HG02678 (cell line): Measurements from ENCODE around the gene C2orf92.
"Not testable (repeated sequence)": the region's sequence is repeated elsewhere in the genome, so short reads cannot be mapped to it uniquely, and the experiment has no call there.

Experiments
- ATAC-seq: cut with Tn5 transposase; IDR thresholded peaks from one replicate; pipeline ENCODE4 v1.9.1; 2021; ENCODE audit warnings: mild to moderate bottlenecking, moderate library complexity; ENCODE audit not compliant: unreplicated experiment

Gene C2orf92

DNA sequence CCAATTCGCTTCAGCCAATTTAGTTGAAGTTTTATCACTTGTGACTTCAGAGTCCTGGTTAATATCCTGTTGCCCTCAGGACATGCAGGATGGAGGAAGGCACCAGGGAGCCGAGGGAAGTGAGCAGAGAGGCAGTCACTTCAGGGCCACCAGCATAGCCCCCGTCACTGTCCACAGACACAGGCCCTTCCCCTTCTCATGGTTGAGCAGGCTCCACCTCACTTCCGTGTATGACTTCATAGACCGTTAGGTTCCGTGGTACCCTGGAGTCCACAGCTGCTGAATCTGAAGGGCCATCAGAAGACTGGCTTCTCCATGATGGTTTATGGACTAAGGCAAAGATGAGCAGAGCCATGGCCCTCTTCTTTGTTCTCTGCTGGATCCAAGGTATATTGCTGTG is at the start of gene C2orf92:
TSS of gene C2orf92 (plus strand) at position 266 of the 400 bp plus-strand sequence. CDS start at position 342, 76 bp downstream.
- ATAC-seq: no peak

DNA sequence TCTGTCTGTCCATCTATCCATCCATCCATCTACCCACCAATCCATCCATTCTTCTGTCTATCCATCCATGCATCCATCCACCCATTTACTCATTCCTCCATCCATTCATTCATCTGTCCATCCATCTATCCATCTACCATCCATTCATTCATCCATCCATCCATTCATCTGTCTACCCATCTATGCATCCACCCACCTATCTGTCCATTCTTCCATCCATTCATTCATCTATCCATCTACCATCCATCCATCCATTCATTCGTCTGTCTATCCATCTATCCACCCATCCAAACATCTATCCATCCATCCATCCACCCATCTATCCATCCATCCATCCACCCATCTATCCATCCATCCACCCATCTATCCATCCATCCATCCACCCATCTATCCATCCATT is 49.0 kb upstream of the C2orf92 start:
- not testable (repeated sequence) for ATAC-seq

DNA sequence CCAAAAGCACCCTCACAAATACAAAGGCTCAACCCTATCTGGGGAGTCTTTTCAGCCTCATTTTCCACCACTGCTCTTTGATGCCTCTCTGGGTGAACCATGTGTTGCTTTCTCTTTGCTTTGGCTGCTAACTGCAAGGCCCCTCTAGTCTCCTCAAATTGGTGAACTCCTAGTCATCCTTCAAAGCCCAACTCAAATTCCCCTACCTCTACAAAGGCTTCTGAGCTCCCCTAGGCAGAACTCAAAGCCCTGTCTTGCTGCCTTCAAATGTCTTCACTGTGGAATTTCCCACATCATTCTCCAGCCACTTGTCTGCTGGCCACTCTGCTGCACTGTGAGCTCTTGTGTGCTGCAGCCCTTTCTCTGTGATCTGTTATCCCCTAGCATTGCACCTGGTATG is 46.5 kb upstream of the C2orf92 start:
- ATAC-seq: not testable (repeated sequence)

DNA sequence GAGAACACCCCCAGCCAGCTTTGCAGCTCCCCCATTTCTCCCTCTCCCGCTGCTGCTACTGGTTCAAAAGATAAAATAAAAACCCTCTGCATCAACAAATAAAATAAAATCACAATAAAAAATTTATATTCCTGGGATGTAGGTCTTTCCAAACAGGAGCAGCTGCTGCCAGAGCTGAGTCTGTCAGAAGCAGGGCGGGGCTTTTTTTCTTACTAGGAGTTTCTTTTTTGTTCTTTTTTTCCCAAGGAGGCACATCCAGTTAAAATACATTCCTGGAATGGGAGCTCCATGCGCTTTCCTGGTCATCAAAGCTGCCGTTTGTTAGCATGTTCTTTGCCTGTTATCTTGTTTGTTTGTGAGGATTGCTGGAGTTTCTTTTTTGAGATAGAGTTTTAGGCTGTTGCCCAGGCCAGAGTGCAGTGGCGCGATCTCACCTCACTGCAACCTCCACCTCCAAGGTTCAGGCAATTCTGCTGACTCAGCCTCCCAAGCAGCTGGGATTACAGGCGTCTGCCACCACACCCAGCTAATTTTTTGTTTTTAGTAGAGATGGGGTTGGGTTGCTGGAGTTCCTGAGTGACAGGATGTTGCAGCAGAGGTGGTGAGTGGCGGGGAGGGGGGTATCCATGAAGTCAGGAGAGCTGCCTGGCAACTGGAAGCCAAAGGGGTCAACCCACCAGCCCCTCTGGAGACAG is 44.0 kb upstream of the C2orf92 start:
- ATAC-seq: not testable (repeated sequence)

DNA sequence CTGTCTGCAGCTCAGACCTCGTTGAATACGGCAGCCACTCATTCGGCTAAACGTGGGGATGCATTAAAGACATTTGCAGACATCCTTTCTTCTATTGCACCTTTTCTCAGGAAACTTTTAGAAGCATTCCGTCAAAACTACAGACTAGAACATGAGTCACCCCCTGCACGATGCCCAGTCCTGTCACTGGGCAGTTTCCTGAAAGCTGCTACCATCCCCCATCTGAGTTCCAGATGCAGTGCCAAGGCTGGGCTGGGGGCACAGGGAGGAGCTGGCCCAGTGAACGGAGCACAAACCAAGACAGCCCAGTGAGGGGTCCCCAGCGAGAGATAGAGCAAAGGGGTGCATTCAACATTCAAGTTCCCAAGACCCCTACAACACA is 43.5 kb upstream of the C2orf92 start:
- not testable (repeated sequence) for ATAC-seq

DNA sequence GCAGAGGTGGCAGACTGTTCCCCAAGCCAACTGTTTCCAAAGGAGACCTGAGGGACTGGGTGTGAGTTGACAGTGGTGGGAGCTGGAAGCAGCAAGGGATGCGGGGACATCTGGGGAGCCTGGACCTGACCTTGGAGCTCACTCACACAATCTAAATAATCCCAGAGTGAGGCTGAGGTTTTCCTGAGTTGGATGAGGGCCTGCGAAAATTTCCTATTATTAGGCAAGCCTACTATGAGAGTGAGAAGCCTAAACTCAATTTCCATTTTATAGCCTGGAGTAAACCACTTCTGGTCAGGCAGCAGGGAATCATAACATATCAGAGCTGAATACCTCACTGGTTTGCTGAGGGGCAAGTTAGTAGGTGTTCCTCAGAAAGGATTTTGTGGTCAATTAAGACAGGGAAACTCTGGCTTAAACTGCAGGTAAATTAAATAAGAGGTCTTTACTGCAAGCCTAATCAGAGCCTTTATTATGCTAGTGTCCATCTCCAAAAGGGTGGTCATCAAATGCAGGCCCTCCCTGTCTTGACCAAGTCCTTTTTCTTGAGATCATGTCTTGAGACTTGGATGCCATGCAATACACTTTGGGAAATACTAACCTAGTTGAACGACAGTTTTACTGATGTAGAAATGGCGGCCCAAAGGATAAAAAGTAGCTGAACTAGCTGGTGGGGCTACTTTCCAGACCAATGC is 25.3 kb upstream of the C2orf92 start:
- ATAC-seq: no peak

GRCh38 chr2:97645112-97645694 is 24.3 kb upstream of the C2orf92 start:
- ATAC-seq: peak; percentile 25

GRCh38 chr2:97645695-97646629 is 23.6 kb upstream of the C2orf92 start, which contains the start of gene COX5B:
Gene COX5B (plus strand): TSS chr2:97646062. CDS start chr2:97646087, 25 bp downstream.
- peak; percentile 96 for ATAC-seq

- ATAC-seq: no peak
Observed at GRCh38 chr2:97646977-97647376, 22.5 kb upstream of the C2orf92 start.

- ATAC-seq: no peak
Observed at GRCh38 chr2:97651114-97651513, 18.4 kb upstream of the C2orf92 start.

DNA sequence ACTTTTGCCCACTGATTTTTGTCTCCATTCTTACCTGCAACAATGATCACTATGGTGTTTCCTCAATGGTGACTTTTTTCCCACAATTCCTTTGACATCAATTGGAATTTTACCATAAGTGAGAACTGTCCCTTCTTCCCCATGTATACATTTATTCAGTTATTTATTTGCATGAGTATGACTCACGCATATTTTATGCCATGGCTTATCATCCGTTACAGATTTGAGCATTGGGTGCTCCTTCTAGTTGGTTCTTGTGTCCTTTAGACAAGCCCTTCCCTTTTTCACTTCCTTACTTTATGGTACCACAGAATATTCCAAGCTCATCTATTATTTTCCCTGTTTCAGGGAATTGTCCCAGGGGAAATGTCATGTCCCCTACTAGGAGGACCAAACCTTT is 16.0 kb upstream of the C2orf92 start:
- ATAC-seq: no peak

- ATAC-seq: no peak
Observed at GRCh38 chr2:97653874-97654273, 15.6 kb upstream of the C2orf92 start.

GRCh38 chr2:97654309-97654708 is 15.2 kb upstream of the C2orf92 start:
- no peak for ATAC-seq

DNA sequence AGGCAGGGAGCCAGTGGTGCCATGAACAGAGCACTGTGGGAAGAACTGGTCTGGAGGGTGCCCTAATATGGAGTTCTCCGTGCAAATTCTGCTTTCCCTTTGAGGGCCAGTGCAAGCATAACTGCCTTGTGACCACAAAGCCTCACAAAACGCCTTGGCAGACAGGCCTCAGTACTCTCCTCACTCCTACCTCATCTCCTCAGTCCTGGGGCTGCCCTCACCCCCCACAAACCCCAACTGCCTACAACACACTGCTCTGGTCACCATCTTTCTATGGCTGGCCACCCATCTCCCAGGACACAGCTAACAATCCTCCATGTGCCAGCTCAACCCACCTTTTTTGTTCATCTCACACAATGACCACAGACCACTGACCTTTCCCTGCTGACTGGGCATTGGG is 14.7 kb upstream of the C2orf92 start:
- no peak for ATAC-seq

- ATAC-seq: no peak
Observed at GRCh38 chr2:97656129-97656755, 13.3 kb upstream of the C2orf92 start.

DNA sequence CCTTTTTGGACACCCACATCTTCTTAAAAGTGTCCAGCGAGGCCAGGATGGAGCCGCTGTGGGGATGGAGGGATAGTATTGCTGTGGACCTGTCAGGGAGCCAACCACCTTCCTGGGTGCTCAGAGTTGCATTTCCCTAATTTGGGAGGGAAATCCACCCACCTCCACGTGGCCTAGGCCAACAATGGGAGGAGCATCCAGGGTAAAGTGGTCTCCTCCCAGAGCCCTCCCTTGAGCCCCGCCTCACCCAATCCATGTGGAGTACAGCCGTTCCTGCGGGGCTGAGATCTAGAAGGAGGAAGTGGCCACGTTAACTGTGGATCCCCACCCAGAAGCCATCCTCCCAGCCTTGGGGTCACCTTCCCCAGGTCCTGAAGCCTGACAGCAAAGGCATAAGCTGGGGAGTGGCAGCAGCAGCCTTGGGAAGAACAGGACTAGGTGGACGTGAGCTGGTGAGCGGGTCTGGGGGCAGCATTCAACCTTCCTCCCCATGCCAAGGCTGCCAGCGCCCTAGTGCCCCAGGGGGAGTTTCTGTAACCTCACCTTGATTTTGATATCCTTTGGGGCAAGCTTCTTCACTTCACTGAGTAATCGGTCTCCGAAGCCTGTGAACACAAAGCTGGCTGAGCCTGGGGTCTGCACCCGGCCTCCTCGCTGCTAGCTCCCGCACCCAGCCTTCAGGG is 12.5 kb upstream of the C2orf92 start:
- no peak for ATAC-seq

- ATAC-seq: no peak
Observed at GRCh38 chr2:97657986-97658690, 11.4 kb upstream of the C2orf92 start.

- no peak for ATAC-seq
Observed at GRCh38 chr2:97658691-97659157, 10.8 kb upstream of the C2orf92 start.
